ENCODE data around the gene SSUH2. TPM values are rescaled to one million over a fixed set of nuclear protein-coding genes. Genes with fewer than 3 reads are reported as not detected.

The SSUH2 gene
- total and polyA plus RNA-seq, 9 of the 15 experiments (the other 6 are each of a cell fraction or from before 2014, with no cell fraction given): 0.04 to 0.17 (median 0.04) TPM; not detected in 6

DNA sequence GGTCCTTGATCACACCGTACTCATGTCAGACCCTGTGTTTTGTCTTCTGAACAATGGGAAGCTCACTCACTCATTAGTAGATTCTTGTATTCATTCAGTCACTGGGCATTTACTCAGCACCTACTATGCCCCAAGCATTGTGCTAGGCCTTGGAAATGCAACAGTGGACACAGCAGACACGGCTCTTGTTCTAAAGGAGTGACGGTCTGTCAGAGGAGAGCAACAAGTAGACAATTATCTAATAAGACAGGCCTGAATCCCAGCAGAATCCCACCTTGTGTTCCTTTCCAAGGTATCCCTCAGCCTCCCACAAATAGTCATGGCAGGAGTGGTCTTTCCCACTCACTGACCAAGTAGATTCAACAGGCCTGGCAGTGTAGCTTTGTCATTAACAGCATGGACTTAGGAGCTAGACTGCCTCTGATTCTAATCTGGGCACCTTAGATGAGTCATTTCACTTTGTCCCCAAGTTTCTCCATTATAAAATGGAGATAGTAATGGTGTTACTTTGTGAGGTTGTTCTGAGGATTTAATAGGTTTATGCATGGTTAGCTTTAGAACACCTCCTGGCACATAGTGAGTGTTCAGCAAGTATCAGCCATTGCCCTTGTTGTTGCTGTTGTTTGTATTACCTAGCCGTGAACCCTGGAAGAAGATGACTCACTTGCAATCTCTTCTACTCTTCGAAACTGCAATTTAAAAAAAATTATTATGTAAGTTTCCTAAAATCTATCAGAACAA, 69.1 kb downstream of the SSUH2 start:
- H3K9me1 ChIP-seq (ENCODE audit: control insufficient read depth, insufficient read depth, low read length): no peaks in the 10 kb centered on the region
- H3K9ac ChIP-seq (ENCODE audit: insufficient read depth in 1 of 2, low read depth in 2 of 2, low read length in 2 of 2): no peak overlapping the region
- no peaks in the 10 kb centered on the region for H3K36me3 ChIP-seq (ENCODE audit: control insufficient read depth, insufficient read depth, low read length)
- no TSS peak for BruUV-seq (replicated peaks)
- TF ChIP-seq JUND (IDR thresholded peaks at IDR 0.05; ENCODE audit: borderline replicate concordance, low read depth, low read length): peak; percentile 25; the same call in 1 of the 2 replicates
- TF ChIP-seq JUND (tag; IDR thresholded peaks at IDR 0.05; ENCODE audit: borderline replicate concordance, low read depth, low read length): peak; percentile 64; the same call in 1 of the 3 replicates
- TF ChIP-seq ZNF717 (CRISPR knock-in tag; IDR thresholded peaks at IDR 0.05): no peak
- TF ChIP-seq, protein P1, sequence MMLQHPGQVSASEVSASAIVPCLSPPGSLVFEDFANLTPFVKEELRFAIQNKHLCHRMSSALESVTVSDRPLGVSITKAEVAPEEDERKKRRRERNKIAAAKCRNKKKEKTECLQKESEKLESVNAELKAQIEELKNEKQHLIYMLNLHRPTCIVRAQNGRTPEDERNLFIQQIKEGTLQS (IDR thresholded peaks at IDR 0.05): peak; percentile 47
- TF ChIP-seq, protein P1 (CRISPR knock-in tag; conservative IDR thresholded peaks at IDR 0.05): no peak
- TF ChIP-seq, protein P2, sequence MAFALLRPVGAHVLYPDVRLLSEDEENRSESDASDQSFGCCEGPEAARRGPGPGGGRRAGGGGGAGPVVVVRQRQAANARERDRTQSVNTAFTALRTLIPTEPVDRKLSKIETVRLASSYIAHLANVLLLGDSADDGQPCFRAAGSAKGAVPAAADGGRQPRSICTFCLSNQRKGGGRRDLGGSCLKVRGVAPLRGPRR (CRISPR knock-in tag; IDR thresholded peaks at IDR 0.05): no peak
- peak; percentile 91 for TF ChIP-seq FOSL1 (tag; conservative IDR thresholded peaks at IDR 0.05)
- intact Hi-C loops (cut with micrococcal nuclease): no loop called here
- no peak overlapping the region for H3K4me2 ChIP-seq (ENCODE audit: insufficient read depth, low read length)
- in situ Hi-C loops (cut with MboI): no loop called here
- DNase-seq (ENCODE audit: extremely low read depth in 1 of 4, low spot score in 3 of 4) (no peak), FAIRE-seq (no peak), ATAC-seq (no peak)
- 0 out of 5 replicates have a peak, but pooled peaks cover 0 to 6% of the 10 kb centered on the region in 2 experiments for H3K27me3 ChIP-seq (ENCODE audit: control insufficient read depth in 2 of 2, insufficient read depth in 2 of 2, low read length in 2 of 2)
- H2AFZ ChIP-seq (ENCODE audit: low read depth, low read length): no peak overlapping the region
- no peak overlapping the region for H3K27ac ChIP-seq (ENCODE audit: extremely low read depth, low read depth, low read length)
- no peaks in the 10 kb centered on the region for H4K20me1 ChIP-seq (replicated peaks; ENCODE audit: control insufficient read depth, insufficient read depth, low read length)
- ChIA-PET CTCF (ENCODE audit: low intra/inter-chr PET ratio) (no interaction called here), POLR2A (interaction anchor here (1.0 kb wide), 1 partner anchor 9 kb away, joined by 3 read pairs; no protein-coding TSS in a partner anchor)
- no peak overlapping the region for H3K4me3 ChIP-seq
- WGBS (ENCODE audit: insufficient coverage, low coverage, missing lambda C conversion rate): 1% methylated on average over 5 of the region's 5 CpGs
- H3K4me1 ChIP-seq (replicated peaks in 1 of 2; ENCODE audit: control insufficient read depth in 2 of 2, insufficient read depth in 2 of 2, low read length in 2 of 2): no peaks in the 10 kb centered on the region
- no peaks in the 10 kb centered on the region for H3K9me3 ChIP-seq (replicated peaks; ENCODE audit: control insufficient read depth, insufficient read depth, low read depth, low read length)
- no peaks in the 10 kb centered on the region for H3K79me2 ChIP-seq (ENCODE audit: control insufficient read depth, insufficient read depth, low read length)

All from K562 (cell line).